Small intestine (tissue), 7 donors: ENCODE results near the gene ITGA2. TPM values are rescaled to one million over a fixed set of nuclear protein-coding genes. Genes with fewer than 3 reads are reported as not detected.
A peak's percentile ranks its signal among the peaks of the same experiment; 100 is the strongest.

Experiments
- DNase-seq, 2 donors: peaks; one replicate each; pipeline versions ENCODE4 v3.0.0 to v3.0.0-alpha.2; 2013
- FAIRE-seq: peaks from 2 replicates; lab custom pipeline; 2012; peaks lifted over from hg19 to GRCh38; lab: Jason Lieb, UNC
- H3K27ac ChIP-seq, 3 donors: one replicate each; pipeline ENCODE4 v1.5.1; 2013; ENCODE audit warnings: low read length in 2 of 3, mild to moderate bottlenecking in 2 of 3, control low read depth in 1 of 3, inconsistent platforms in 1 of 3, low read depth in 1 of 3, moderate library complexity in 1 of 3
- H3K27me3 ChIP-seq, 3 donors: one replicate each; pipeline ENCODE4 v1.6.1; 2013; ENCODE audit warnings: low read length in 3 of 3, inconsistent platforms in 1 of 3; ENCODE audit not compliant: control insufficient read depth in 3 of 3, insufficient read depth in 3 of 3
- H3K36me3 ChIP-seq, 3 donors: one replicate each; pipeline ENCODE4 v1.6.1; 2013; ENCODE audit warnings: low read length in 3 of 3, inconsistent platforms in 1 of 3, low read depth in 1 of 3, mild to moderate bottlenecking in 1 of 3, moderate library complexity in 1 of 3; ENCODE audit not compliant: control insufficient read depth in 3 of 3, insufficient read depth in 2 of 3
- H3K4me1 ChIP-seq, 3 donors: one replicate each; pipeline ENCODE4 v1.6.1; 2013; ENCODE audit warnings: low read length in 2 of 3, inconsistent platforms in 1 of 3, low read depth in 1 of 3, mild to moderate bottlenecking in 1 of 3, moderate library complexity in 1 of 3; ENCODE audit not compliant: control insufficient read depth in 3 of 3, insufficient read depth in 2 of 3
- H3K4me3 ChIP-seq, 3 donors: one replicate each; pipeline ENCODE4 v1.5.1; 2013; ENCODE audit warnings: low read length in 3 of 3, control low read depth in 1 of 3, inconsistent platforms in 1 of 3, low read depth in 1 of 3, mild to moderate bottlenecking in 1 of 3, moderate library complexity in 1 of 3
- H3K9me3 ChIP-seq, 2 donors: one replicate each; pipeline ENCODE4 v1.6.1; 2013; ENCODE audit warnings: low read depth in 1 of 2, low read length in 1 of 2; ENCODE audit not compliant: control insufficient read depth in 2 of 2, insufficient read depth in 1 of 2
- whole genome bisulfite sequencing, 3 donors: extraction: QIAGEN DNeasy Blood & Tissue Kit; methylation state at CpG; one replicate each; pipeline ENCODE4 v1.1.7; 2013; 5-methylcytosine and 5-hydroxymethylcytosine counted together
- polyA plus RNA-seq, 4 donors: library from polyadenylated mRNA; stranded (reverse) in 3 of 4; unstranded in 1 of 4; fragments of 200-250 nt in 3 of 4; fragments of 120-200 nt in 1 of 4; gene quantifications; one replicate each; pipeline versions ENCODE4 v1.2.1 to v1.2.3, GENCODE V29; 2013
- donor health status: healthy with polysubstance abuse.
- donor health status: control.
- donor health status: control.
- donor health status: Bipolar disorder and iron deficiency.
- donor health status: healthy.

The ITGA2 gene
- polyA plus RNA-seq, 4 donors = 1.8 to 15.2 (median 5.9) TPM

DNA sequence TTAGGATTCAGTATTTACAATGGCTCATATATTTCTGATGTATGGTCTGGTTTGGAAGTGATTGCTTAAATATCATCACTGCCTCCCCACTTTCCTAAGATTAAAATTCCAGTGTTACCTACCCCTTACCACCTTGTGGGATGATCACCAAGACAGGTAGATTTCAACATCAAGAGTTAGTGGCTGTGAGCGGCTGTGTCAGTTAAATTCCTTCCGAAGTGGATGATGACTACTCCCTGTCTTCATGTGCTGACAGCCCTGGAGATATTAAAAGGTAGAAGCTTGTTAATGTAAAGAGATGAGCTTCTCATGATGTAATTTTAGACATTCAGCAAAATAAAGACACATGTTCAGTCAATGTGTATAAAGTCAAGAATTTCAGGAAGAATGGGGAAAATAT lies 4.2 kb downstream of the ITGA2 start:
- H3K36me3 ChIP-seq = peaks cover 0 to 2% (median 1%) of the 10 kb centered on the region in 3 donors
- peaks cover 0 to 11% (median 4%) of the 10 kb centered on the region in 3 donors for H3K4me1 ChIP-seq
- H3K27me3 ChIP-seq = no peaks in the 10 kb centered on the region
- H3K27ac ChIP-seq = no peak overlapping the region
- DNase-seq (no peak), FAIRE-seq (no peak)
- no peaks in the 10 kb centered on the region for H3K9me3 ChIP-seq
- no peak overlapping the region for H3K4me3 ChIP-seq
- WGBS, 3 donors = 68 to 96% (median 95%) methylated on average over 2 of the region's 2 CpGs

GRCh38 chr5:52994266-52994665 lies 5.1 kb downstream of the ITGA2 start:
- Histone ChIP-seq H3K27me3 (no peaks in the 10 kb centered on the region), H3K9me3 (no peaks in the 10 kb centered on the region), H3K4me1 (peaks cover 0 to 11% (median 0%) of the 10 kb centered on the region in 3 donors), H3K27ac (no peak overlapping the region), H3K4me3 (no peak overlapping the region), H3K36me3 (peaks cover 0 to 2% (median 1%) of the 10 kb centered on the region in 3 donors)
- DNase-seq (no peak), FAIRE-seq (no peak)
- WGBS, 3 donors = 97 to 98% (median 97%) methylated on average over 1 of the region's 1 CpG

GRCh38 chr5:52995095-52995494 lies 5.9 kb downstream of the ITGA2 start:
- Histone ChIP-seq H3K36me3 (peaks cover 0 to 2% (median 1%) of the 10 kb centered on the region in 3 donors), H3K9me3 (no peaks in the 10 kb centered on the region), H3K4me1 (peaks cover 0 to 11% (median 0%) of the 10 kb centered on the region in 3 donors), H3K27me3 (no peaks in the 10 kb centered on the region), H3K4me3 (no peak overlapping the region), H3K27ac (no peak overlapping the region)
- DNase-seq = no peak
- FAIRE-seq = no peak
- WGBS, 3 donors = 96 to 100% (median 96%) methylated on average over 1 of the region's 1 CpG

DNA sequence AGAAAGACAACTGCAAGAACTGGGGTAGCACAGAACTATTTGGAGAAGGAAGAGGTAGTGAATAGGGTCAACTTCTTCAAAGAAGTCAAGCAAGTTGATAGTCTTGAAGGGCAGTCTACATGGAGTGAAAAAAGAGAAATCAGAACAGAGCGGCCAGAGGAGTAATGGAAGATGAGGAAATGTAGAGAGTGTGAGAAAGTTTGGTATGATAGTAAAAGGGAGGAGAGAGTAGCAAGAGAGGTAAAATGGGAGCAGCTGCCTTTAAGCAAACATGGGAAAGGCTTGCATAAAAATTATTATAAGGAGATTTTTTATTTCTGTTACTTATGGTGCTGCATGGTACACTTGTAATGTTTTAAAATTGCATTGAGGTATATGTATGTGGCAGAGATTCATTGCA lies 6.8 kb downstream of the ITGA2 start:
- 96 to 100% (median 98%) methylated on average over 1 of the region's 1 CpG for WGBS, 3 donors
- Histone ChIP-seq H3K9me3 (no peaks in the 10 kb centered on the region), H3K4me1 (peaks cover 0 to 11% (median 0%) of the 10 kb centered on the region in 3 donors), H3K27me3 (no peaks in the 10 kb centered on the region), H3K36me3 (peaks cover 0 to 2% (median 1%) of the 10 kb centered on the region in 3 donors), H3K4me3 (no peak overlapping the region), H3K27ac (no peak overlapping the region)
- FAIRE-seq (no peak), DNase-seq (no peak)

DNA sequence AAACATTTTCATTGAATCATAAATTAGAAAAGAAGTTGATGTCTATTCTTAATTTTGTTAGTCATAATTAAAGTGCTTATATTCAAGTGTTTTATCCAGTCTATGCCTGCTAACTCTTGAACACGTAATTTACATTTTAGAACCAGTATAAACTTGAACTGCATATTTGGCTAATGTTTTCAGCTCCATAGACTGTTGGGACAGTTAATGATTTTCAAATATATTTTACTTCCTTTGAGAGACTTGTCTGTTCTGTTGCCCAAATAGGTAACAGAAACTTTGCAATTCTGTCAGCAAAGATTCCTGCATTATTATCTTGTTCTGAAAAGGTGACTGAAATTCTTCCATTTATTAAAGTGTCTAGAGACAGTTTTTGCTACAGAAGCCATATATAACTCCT lies 7.8 kb downstream of the ITGA2 start:
- Histone ChIP-seq H3K9me3 (no peaks in the 10 kb centered on the region), H3K36me3 (peaks cover 0 to 1% (median 1%) of the 10 kb centered on the region in 3 donors), H3K4me3 (no peak overlapping the region), H3K4me1 (peaks cover 0 to 8% (median 0%) of the 10 kb centered on the region in 3 donors), H3K27me3 (no peaks in the 10 kb centered on the region), H3K27ac (no peak overlapping the region)
- WGBS, 3 donors = 48 to 61% (median 54%) methylated on average over 1 of the region's 1 CpG
- no peak for DNase-seq
- no peak for FAIRE-seq

DNA sequence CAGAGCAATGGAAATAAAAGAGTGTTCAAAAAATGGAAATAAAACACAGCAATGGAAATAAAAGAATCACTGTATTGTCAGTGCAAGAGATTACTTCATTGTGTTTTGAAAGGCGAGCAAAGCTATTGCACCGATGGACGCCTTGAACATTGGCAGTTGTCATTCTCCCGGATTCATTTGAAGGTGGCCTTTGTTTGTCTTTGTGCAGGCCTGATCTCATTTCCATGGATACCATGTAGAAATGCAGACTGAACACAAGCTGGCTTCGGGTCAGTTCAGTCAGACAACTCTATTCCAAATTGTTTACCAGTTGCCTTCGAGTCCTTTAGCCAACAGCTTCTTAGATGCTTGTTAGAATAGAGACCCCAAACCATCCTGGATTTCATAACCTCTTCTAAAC lies 8.3 kb downstream of the ITGA2 start:
- DNase-seq = peak in 1 of 2 donors; percentile 36
- H3K4me3 ChIP-seq = no peak overlapping the region
- H3K9me3 ChIP-seq = no peaks in the 10 kb centered on the region
- H3K27ac ChIP-seq = no peak overlapping the region
- no peak for FAIRE-seq
- 40 to 52% (median 47%) methylated on average over 6 of the region's 6 CpGs for WGBS, 3 donors
- no peaks in the 10 kb centered on the region for H3K27me3 ChIP-seq
- peaks cover 0 to 1% (median 0%) of the 10 kb centered on the region in 3 donors for H3K36me3 ChIP-seq
- peaks cover 0 to 6% (median 0%) of the 10 kb centered on the region in 3 donors for H3K4me1 ChIP-seq

DNA sequence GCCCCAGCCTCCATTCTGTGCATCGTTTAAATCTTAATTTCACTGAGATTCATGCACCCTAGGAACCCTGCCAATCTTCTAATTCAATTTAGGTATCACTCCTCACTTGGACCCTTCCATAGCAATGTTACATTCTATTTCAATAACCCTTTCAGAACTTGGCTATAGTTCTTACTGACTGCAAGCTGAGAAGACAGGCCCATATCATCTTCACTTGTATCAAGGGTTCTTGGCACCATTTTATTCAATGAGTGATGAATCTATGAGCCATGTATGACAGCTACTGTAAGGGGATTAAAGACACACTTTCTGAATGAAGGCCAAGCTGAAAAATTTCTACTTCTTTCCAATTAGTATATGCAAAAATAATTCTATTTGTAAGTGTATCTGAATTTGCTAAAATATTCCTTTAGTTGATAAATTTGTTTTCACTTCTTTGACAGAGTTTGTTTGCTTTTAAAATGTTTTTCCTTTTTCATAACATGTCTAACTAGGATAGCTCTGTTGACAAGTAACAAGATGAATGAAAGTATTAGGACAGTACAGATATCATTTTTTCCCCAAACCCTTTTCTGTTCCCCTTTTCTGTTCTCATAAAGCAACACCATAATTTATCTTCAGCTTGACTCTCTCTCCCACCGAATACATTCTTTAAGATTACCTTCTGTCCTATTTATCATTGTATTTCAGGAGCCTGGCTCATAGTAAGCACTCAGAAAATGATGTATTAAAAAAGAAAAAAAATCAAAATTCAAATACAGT lies 9.6 kb downstream of the ITGA2 start:
- DNase-seq (no peak), FAIRE-seq (no peak)
- Histone ChIP-seq H3K9me3 (no peaks in the 10 kb centered on the region), H3K4me1 (peaks cover 0 to 6% (median 0%) of the 10 kb centered on the region in 3 donors), H3K36me3 (peaks cover 1 to 3% (median 2%) of the 10 kb centered on the region in 3 donors), H3K27me3 (no peaks in the 10 kb centered on the region), H3K4me3 (no peak overlapping the region), H3K27ac (no peak overlapping the region)
- WGBS, 3 donors = 79 to 90% (median 85%) methylated on average over 2 of the region's 2 CpGs

GRCh38 chr5:52999344-52999949 lies 10.3 kb downstream of the ITGA2 start:
- no peak for FAIRE-seq

More at GRCh38 chr5:52999344-52999949, 10.3 kb downstream of the ITGA2 start:
- Histone ChIP-seq H3K36me3 (peaks cover 1 to 6% (median 5%) of the 10 kb centered on the region in 3 donors), H3K4me1 (peaks cover 0 to 6% (median 1%) of the 10 kb centered on the region in 3 donors), H3K9me3 (no peaks in the 10 kb centered on the region), H3K27ac (no peak overlapping the region), H3K4me3 (no peak overlapping the region), H3K27me3 (no peaks in the 10 kb centered on the region)
- 78 to 86% (median 80%) methylated on average over 1 of the region's 1 CpG for WGBS, 3 donors
- DNase-seq = no peak
